Stimulated activated CD8-positive, alpha-beta memory T cell treated with anti-CD3 and anti-CD28 coated beads, Interleukin-15, amount 100 ng/mL, for 4 hours (primary cell): ENCODE results near the gene PEMT.

Experiments
- DNase-seq, 2 donors: peaks; one replicate each; pipeline ENCODE4 v3.0.0-alpha.2; 2020; ENCODE audit warnings: low read depth in 2 of 2

PEMT gene

DNA sequence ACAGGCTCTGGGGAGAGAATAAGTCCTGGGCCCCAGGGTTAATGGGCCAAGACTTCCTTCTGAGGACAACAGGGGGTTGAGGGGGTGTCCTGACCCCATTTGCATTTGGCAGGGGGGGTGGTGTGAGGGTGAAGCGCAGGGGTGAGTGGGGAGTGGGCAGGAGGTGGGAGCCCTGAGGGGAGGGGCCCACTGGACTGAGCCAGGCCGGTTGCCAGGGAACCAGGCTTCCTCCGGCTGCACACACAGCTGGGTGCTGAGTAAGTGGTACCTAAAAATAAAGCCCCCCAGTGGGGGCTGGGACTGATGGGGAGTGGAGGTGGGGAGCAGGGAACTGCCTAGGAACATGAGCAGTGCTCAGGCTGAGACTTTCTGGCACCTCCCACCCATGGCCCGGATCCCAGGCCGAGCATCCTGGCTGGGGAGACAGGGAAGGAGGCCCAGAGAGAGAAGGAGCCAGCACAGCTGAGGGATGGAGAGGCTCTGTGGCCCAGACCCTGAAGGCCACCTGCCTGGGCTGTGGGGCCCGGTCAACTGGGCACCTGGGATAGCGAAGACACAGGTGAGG is 87.9 kb downstream of the PEMT start:
- no peak for DNase-seq

DNA sequence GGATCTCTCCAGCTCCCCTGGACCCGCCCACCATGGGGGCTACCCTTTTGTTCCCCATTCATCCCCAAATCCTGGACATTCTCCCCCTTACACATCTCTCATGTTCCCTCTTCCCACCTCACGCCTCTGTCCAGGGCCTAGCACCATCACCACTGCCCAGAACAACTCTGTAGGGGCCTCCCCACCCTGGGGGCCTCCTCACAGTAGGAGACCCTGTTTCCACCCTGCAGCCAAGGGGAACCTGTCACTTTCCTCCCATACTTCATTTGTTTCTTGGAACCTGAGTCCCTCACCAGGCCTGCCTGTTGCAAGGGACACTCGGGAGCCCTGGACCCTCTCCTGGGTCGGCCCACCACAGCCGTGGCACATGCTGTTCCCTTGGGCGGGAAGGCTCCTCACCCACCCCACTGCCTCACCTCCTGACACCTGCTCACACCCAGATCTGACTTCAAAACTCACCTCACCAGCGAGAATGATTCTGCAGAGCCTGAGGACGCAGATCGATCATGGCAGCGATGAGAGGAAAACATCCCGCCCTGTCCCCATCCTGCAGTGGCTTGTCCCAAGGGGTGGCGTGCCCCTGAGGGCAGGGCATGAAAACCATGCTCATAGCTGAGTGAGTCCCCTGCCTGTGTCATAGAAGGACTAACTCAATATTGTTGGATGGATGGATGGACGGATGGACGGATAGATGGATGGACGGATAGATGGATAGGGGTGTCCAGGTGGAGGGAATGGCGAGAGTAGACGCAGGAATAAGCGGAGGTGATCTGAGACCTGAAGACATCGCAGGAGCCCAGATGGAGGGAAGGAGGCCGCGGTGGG is 88.6 kb downstream of the PEMT start:
- no peak for DNase-seq

DNA sequence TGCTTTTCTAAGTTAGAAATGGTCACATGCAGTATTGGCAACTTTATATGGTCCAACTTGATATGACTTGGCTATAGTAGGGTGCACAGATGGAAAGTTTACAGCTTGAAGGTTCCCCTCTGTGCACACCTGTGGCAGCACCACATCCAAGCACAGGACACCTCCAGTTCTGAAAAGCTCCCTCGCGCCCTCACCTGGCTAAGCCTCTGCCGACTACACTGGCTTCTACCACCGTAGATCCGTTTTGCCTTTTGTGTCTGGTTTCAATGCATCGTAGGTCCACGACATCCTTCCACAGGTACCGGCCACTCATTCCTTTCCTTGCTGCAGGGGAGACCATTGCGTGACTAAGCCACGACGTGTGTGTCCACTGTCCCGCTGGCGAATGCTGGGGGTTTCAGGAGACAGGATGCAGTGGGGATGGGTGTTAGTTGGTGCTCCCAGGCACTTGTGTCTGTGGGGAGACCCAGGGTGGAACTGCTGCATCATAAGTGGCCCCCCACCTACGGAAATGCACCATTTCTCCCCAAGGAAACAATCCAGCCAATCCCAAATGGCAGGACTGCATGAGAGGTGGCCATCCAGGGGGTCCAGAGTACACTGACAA is 90.4 kb downstream of the PEMT start:
- no peak for DNase-seq

DNA sequence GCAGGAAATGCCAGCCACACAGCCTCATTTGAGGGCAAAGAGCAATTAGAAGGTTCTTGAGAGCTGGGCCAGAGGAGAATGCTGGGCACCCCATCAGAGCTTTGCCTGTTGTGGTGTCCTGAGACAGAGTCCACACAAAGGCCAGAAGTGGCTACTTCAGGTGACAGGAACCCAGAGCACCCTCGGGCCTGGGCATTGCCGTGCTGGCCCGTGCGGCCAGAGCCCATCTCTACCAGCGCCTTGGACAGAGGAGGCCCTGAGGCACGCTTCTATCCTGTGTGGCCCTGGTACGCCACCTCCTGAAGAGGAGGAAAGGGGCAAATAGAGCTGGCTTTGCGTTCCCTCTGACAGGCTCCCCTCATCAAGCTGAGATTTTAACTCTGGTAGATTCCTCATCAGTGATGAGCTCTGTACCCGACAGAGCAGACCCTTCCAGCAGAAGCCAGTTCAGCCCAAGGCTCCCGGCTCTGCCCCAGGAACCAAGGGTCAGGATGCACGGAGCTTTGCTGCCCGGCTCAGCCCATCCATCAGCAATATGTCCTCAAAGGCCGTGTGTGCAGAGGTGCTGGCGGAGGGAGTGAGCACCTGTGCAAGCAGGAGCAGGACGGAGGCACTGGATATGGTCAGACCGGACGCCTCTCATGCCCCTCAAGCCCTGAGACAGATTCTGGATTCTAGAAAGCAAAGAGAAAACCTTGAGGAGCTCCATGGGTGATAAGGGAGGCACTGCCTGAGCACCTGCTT is 91.9 kb downstream of the PEMT start:
- no peak for DNase-seq

DNA sequence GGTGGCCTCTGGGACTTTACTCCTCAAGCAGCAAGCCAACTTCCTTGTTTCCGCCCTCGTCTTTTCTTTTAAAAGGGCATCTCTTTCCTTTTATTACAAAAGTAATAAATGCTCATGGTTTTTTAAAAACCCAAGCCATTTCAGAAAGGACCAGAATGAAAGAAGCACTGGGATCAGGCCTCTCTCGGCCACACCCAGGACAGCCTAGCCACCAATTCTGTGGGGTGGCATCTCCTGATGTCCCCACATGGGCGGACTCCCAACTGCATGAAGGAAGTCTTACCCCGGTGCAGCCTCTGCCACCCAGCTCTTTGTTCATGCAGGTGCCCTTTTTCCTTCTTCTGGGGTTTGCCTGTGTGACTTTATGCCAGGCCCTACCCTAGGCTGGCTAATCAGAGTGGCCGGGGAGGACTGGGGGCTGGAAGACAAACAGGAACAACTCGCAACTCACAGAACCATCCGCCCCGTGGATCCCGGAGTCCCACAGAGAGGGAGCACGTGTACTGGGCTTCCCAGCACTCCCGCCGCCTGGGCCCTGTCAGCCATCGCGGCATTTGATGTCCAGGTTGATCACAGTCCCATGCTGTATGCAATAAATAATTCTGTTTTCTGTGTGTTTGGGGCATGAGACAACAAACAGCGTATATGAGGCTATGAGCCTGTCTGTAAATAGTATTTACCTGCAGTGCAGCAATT is 92.8 kb downstream of the PEMT start:
- DNase-seq = no peak

DNA sequence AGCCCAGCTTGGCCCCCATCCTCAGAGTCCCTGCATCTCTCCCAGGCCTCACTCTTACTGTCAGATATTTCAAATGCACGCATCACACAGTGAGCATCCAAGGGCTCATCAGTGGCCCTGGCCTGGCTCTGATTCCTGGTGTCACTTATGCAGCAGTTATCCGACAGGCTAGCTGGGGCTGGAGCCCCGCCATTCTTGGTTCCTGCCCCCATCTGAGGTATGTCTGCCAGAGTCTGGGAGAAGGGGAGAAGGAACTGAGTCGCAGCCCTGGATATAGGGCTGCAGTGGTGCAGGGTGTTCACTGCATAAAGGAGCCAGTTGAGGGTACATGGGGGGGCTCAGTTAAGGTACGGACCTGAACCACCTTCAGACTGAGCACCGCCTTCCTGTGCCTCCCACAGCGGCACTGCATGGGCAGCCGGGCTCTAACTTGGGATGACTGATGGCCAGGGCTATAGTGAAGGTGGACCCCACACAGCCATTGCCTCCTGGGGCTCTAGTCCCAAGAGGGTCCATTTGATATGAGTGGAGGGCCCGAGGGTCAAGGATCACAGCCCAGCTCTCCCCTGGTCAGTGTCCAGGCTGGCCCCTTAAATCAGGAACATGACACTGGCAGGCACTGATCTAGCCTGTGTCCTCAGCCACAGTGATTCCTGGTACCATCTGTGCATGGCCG is 93.5 kb downstream of the PEMT start:
- no peak for DNase-seq

DNA sequence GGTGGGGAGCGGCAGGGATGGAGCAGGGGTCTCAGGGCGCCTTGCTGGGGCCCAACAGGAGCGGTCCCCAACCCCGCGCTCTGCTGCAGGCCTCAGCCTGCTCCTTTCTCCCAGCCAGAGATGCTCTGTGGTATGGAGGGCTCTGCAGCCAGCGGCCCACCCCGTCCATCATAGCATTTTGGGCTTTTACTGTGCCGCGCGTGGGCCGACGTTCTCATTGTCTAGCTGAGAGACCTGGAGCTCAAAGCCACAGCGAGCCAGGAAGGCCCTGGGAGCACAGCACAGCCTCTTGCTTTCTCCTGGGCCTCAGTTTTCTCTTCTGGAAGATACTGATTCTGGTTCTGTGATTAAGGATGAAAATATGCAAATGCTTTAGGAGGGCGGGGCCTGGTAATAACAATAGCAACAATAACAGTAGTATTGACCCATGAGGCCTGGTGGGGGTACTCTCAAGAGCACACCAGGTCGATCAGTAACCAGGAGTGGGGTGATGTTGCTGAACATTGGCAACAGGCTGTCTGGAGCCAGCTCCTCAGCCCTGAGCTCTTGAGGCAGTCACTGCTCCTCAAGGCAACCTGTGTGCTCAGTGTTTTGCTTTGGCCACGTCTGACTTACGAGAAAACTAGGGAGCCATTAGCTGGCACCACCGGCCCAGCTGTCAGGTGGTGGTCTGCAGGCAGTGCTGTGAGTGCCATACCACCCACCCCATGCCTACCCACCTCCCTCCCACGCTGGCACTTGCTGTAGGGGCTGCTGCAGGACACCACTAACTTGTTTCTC is 94.3 kb downstream of the PEMT start:
- DNase-seq = no peak

DNA sequence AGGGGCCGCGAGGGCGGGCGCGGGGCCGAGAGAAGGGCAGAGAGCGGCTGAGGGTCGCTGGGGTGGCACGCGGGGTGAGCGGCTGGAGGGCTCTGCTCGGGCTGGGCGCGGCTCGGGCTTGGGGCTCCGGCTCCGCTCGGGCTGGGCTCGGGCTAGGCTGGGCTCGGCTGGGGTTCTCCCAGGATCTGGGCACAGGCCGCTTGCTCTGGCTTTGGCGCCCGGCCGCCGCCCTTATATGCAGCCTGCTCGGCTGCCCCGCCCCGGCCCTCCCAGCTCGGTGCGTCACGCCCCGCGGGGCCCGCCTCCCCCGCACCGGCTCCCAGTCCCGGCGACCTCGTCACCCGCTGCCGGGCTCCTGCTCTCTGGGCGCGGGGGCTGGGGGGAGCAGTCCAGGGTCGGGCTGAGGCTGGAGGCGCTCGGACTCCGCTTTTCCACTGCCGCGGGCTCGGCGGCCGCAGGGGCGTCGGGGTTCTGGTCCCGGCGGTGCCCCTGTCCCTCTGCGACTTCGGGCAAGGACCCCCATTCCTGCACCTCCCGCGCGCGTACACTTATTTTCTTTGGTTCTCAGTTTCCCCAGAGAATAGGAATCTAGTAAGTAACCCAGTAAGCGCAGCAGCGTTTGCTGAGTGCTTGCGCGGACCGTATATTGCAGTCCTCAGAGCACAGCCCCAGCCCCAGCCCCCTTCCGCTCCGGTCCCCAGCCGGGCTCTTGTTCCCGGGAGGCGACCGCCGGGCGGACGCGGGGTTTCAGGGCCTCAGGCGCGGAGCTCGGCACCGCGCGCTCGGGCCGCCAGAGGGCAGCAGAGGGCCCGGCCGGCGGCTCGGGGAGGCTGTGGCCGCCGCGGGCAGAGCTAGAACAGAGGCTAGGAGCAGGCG is 95.1 kb downstream of the PEMT start, which contains the start of gene RASD1:
RASD1 (minus strand) TSS at position 207 of the 876 bp plus-strand sequence. CDS start 214 bp downstream, outside the sequence.
- peak; percentile 61 to 69 for DNase-seq

DNA sequence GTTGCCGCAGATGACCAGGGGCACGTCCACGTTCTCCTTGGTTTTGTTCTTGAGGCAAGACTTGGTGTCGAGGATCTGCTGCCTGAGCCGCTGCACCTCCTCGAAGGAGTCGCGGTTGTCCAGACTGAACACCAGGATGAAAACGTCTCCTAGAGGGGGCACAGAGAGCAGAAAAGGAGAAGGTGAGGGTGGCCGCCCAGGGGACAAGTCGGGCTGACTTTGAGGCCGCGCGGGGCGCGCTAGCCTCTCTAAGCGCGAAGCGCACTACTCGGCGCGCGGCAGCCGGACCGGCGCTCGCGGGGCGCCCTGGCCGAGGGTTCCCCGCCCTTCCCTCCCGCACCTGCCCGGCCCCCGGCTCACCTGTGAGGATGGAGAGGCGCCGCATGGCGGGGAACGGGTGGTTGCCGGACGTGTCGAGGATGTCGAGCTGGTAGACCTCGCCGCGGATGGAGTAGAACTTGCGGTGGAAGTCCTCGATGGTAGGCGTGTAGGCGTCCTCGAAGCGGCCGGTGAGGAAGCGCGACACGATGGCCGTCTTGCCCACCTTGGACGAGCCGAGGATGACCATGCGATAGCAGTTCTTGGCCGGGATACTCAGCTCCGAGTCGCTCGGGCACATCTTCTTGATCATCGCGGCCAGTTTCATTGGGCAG is 95.8 kb downstream of the PEMT start:
- no peak for DNase-seq

DNA sequence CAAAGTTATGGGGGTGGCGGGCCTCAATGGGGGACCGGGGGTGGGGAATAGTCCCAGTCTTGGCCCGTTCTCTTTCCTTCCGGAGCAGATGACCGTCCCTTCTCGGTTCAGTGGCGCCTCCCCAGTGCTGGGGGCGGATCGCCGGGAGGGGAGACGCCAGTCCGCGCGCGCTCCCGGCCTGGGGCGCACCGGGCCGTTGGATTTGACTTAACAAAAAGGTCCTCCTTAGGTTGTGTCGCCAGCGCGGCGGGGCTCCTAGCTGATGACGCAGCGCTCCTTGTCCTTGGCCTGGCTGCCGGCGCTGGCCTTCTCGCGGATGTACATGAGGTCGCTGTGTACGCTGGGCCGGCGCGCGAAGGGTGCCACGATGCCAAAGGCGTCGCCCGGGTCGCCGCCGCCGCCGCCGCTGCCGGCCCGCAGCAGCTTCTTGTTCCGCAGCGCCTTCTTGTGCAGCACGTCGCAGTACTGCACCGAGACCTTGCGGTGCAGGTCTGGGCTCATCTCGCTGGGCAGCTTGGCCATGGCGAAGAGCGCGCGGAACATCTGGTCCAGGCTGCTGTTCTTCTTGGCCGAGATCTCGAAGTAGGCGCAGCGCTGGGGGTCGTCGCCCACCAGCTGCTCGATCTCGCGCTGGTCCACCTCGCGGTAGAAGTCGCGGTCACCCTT is 96.5 kb downstream of the PEMT start:
- no peak for DNase-seq

DNA sequence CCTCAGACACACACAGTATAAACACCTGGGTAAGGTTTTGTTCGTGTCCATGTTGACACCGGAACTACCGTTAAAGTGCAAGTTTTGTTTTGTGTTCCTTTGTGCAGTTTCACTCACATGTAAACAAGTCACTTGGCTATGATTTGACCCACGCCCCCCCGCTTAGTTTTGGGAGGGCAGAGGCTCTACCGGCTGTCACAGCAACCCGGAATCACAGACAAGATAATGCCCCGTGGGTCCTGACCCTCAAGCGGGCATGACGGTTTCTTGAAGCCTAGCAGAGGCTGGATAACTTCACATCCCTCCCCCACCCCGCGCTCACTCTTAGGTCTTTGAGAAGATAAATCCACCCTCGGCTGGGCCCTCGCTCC is 97.0 kb downstream of the PEMT start:
- DNase-seq = no peak

DNA sequence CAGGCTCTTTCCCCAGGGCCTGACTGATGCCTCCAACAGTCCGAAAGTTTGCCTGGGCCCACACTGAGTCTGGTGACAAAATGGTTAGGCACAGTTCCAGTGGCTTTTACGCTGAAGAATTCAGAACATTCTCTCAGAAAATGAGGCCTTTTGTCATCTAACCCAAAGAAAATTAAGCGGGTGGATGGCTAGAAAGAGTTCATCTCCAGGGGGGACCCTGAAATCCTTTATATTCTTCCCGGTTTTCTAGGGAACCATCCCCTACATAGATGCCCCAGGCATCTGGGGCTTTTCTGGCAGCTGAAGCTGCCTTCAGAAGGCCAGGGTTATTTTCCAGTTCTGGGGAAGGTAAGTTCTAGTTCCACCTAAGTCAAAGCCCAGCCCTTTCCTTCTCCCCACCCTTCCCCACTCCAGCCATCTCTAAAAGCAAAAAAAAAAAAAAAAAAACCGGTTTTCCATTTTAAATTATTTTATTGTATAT is 97.5 kb downstream of the PEMT start:
- no peak for DNase-seq

DNA sequence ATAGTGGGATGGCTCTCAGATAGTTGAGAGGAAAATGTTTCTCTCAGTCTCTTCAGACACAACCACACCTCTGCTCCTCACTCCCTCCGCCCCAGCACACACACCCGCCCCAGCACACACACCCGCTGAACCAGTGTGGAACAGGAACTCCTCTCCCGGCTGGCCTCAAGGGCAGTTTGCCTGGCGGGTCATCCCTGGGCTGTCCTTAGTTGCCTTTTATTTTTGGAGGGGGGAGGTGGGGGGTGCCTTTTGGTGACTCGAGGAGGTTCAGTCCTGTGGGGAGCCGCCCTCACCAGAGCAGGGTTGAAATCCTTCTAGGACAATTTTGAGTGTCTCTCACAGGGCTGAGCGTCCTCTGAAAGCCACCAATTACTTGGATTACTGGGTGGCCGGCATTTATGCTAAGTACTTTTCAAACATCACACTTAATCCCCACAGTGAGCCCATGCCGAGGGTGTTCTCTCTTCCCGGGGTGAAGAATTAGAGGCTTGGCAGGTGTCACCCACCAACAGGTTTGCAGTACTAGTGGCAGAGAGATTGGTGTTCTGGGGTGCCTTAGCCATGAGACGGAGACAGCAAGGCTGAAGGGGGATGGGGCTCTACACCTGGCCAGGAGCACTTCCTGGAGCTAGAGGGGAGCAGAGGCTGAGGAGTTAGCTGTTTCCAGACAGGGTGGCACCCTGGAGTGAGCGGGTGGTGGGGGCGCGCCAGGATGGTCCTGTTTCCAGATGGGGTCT is 98.1 kb downstream of the PEMT start:
- DNase-seq = no peak

DNA sequence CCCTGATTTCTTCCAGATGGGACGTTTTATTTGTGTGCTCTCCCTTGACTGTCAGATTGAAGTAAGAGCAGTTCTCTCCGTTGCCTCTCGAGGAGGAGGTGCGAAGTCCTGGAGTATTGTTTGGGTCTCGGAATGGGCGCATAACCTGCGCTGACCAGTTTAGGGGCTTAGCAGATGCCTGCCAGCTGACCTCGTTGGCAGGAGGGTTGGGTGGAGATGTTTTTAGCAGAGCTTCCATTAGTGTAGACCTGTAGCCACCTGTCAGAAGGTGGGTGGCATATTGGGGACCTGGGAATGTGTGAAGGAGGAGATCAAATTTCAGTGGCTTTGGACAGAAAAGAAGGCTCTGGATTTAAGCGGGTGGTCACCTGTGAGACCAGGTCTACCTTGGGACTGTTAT is 98.9 kb downstream of the PEMT start:
- DNase-seq = no peak

DNA sequence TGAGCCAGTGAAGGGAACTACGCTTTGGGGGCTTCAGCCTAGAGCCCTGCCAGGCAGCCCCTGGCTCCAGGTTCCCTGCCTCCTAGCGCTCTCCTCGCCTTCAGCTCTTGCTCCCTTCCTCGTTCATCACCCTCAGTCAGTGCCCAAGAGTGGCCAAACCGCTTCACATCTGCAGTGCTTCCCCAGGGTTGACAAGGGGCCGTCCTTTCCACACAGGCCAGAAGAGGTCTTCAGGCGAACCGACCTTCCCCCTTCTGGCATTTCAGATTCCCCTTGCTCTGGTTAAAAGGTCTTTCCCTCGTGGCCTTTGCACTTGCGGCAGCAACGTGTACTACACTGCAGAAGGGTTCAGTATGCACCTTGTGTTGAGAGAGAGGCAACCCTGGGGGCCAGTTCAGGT is 99.4 kb downstream of the PEMT start:
- no peak for DNase-seq

DNA sequence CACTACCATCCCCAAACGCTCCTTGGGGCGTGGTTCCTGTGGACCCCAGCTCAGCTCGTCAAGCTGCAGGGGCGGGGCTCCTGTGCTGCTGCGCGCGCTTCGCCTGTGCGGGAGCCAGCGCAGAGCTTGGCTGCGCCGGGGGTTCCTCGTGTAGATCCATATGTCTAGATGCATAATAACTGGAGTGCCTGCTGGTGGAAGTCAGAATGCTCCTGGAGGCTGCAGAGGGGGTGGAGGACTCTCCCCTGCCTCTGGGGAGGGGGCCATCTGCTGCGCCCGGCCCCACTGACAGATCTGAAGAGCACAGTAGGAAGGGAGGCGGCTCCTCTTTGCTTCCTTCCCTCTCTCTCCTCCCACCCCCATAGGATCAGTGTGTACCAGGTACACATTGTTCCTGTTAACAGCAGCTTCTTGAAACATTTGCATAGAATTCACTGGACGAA is 99.9 kb downstream of the PEMT start:
- no peak for DNase-seq

DNA sequence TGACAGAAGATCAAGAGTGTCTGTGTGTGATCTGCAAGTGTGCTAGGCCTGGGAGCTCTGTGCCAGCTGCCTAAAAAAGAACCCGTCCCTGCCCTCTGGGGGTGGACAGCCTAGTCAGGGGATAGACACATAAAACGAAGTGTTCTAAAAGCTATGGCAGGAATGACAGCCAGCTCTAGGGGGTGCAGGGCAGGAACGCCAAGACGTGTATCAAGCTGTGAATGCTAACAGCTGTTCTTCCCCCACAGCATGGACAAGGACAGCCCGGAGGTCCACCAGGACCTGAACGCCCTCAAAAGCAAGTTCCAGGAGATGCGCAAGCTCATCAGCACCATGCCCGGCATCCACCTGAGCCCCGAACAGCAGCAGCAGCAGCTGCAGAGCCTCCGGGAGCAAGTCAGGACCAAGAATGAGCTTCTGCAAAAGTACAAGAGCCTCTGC is 100.5 kb downstream of the PEMT start:
- DNase-seq = no peak
